COLO829 (cell line): ENCODE data around the gene ALOX5AP.

Experiments used
- DNase-seq: peaks from one replicate; pipeline ENCODE4 v3.0.0; 2012; ENCODE audit warnings: low spot score

The ALOX5AP gene

DNA sequence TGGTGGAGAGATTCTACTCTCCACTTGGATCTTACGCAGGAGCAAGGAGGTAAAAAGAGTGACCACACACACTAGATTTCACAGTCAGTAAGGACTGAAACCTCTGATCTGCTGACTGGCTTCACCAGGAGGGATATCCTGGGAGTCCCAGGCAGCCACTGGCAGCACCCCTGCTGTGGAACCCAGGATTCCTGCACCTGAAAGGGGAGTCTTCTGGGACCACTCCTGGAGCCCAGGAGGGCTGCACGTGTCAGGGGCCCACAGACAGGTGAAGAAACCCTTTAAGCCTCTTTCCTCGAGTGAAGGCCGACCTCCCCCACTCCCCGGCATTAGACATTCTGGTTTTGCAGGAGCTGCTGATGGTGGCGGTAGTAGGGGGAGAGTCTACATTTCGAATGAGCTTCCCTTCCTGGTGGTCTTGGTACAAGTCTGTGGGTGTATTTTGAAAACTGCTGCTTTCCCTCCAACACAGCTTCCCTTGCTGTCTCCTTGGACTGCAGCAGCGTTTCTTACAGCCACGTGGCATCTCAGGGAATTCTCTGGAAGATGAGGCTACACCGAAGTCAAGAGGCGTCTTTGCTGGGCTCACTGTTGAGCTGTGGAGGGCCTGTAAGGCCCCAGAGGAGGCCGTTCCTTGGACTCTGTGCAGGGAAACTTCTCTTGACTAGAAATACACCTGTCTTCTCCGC lies 62.6 kb downstream of the ALOX5AP start:
- no peak for DNase-seq

DNA sequence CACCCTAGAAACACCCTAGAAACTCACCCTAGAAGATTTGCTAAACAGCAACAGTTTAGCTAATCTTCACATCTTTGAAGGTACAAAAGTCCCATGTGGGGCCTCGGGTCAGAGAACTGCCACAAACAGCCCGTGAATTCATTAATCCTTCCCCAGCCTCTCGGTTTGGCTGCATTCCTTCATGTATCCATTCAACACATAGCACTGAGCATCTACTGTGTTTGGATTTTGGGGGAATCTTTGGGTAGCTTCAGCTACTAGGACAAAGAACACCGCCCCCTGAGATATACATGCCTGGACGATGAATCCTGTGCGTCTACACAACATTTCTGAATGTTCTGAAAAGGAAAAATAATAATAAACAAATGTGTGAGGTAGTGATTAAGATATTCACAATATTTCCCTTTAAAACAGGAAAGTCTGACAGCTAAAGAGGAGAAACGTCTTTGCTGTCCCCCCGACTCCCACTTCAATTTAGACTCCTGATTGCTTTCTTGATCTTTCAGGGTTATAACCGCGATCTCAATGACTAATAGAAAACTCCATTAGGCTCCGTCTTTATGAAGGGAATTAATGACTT lies 63.5 kb downstream of the ALOX5AP start:
- DNase-seq, result no peak

DNA sequence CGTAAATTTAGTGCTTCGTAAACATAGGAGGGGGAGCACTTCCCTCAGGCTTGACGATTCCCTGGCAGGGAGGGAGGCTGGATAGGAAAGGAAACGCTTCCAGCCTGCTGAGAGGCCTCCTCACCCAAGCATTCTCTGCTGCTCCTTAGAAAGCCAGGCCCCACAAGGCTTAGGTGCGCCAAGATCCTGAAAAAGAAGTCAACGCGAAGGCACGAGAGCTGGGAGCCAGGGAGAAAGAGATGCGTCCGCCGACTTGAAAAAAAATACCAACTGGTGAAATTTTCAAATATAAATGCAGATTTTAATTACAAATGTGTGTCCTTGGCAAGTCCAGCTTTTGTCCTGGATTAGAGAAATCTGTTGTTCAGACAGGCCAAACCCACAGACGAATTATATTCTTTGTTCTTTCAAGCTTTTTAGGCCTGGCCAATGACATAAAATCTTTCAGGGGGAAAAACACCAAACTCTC lies 64.0 kb downstream of the ALOX5AP start:
- DNase-seq, result no peak

DNA sequence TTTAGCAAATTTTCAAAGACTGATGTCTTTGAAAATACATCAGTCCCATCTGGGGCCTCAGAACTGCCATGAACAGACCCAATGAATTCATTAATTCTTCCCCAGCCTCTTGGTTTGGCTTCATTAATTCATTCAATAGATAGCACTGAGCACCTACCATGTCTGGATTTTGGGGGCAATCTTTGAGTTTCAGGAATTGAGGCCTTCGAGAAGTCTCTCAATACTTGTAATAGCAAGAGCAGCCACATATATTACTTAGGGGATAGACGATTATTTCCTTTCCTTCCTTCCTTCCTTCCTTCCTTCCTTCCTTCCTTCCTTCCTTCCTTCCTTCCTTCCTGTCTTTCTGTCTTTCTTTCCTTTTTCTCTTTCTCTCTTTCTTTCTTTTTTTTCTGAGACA lies 64.8 kb downstream of the ALOX5AP start:
- no peak for DNase-seq

GRCh38 chr13:30802501-30802900 lies 67.2 kb downstream of the ALOX5AP start:
- DNase-seq, result no peak

DNA sequence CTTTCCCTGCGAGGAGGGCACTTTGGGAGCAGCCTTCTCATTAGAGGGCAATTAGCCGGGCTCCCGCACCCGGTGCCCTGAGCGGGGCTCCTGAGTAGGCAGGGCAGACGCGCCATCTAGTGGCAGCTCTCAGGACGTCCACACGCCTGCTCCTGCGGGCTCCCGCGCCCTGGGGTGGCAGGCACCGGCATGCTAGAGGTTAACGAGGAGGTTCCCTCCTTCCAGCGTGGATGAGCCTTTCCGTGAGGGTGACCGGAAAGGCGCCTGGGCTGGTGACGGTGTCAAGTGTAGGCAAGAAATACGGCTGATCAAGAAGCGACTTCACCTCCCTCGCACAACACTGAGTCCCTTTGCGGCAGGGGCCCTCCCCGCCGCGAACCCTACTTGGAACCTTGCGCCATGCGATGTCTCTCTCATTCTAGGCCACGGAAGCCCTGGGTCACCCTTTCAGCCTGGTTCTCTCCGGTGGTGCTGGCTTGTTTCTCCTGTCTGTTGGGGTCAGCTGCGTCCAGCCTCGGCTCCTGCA lies 67.7 kb downstream of the ALOX5AP start:
- DNase-seq, result peak; percentile 52

GRCh38 chr13:30803749-30804148 lies 68.4 kb downstream of the ALOX5AP start:
- DNase-seq, result no peak

GRCh38 chr13:30804474-30804873 lies 69.1 kb downstream of the ALOX5AP start:
- DNase-seq, result no peak

GRCh38 chr13:30805132-30805537 lies 69.8 kb downstream of the ALOX5AP start:
- peak; percentile 27 for DNase-seq

DNA sequence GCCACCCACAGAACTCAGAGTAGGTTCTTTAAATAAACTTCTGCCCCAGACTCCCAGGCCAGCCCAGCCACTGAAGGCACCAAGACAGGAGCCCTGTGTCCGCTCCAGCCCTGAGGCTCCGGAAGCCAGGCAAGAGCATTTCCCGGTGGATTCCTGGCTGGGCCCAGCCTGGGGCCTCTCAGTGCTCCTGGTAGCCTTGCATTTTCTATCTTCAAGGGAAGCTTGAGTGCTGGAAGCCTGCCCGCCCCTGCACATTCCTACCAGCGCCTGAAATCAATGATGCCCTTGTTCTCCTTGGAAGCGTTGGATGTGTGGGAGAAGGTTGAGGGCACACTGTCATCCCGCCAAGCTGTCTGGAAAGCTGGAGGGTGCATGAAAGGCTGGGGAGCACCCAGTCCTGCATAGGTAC lies 70.3 kb downstream of the ALOX5AP start:
- DNase-seq, result peak; percentile 96

- DNase-seq, result peak; percentile 81
Observed at GRCh38 chr13:30806784-30807183, 71.4 kb downstream of the ALOX5AP start.

GRCh38 chr13:30807392-30807791 lies 72.0 kb downstream of the ALOX5AP start:
- DNase-seq, result no peak

DNA sequence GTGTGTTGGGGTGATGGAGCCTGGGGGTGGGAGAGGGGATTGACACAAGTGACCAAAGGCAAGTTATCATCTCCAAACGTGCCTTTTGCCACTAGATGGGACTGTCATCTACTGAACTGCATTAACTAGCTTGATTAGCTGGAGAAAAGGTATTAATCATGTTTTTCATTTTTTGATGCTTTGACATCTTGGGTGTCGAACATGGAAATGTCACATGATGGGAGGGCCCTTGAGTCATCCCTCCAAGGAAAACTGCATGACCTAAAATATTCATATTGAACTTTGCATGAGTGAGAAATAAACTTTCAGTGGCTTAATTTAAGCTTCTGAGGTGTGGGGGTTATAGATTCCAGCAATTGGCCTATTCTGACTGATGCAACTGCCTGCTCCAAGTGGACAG lies 73.3 kb downstream of the ALOX5AP start:
- DNase-seq, result no peak

DNA sequence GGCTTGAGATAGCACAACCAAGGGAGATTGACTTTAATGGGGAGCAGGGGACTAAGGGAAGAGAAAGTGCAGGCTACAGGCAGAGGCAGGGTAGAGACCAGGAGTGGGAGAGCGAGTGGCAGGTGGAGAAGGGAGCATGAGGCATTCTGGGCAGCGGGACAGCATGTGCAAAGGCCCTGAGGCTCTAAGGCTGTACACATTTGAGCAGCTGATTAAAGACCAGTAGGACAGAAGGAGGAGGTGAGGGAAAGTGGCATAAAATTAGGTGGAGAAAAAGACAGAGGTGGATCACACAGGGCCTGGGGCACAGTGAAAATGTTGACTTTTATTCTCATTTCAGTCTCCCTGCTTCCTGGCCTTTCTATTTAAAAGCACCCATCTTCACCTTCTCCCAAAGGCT lies 74.4 kb downstream of the ALOX5AP start:
- DNase-seq, result no peak

- DNase-seq, result no peak
Observed at GRCh38 chr13:30810261-30810701, 74.9 kb downstream of the ALOX5AP start.

DNA sequence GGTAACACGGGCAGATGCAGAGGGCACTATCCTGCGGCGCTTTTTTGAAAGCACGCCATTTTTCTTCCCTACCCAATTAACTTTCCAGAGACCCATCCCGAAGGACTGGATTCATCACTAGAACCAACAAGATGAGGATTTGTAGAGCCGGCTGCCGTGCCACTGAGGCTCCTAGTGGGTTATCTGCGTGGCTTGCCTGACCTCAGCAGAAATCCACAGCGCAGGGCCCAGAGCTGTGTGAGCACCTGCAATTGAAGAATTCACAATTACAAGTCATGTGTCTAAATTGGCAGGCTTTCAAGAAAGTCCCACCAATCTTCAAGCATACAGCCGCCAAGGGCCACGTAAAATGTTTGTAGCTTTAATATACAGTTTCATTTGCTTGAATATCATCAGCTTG lies 75.5 kb downstream of the ALOX5AP start:
- no peak for DNase-seq
